Stimulated activated CD4-positive, alpha-beta T cell treated with anti-CD3 and anti-CD28 coated beads, Interleukin-2, amount 100 ng/mL, for 4 hours (primary cell): ENCODE measurements around the gene IMPDH2.

Experiments
- DNase-seq: peaks from one replicate; pipeline ENCODE4 v3.0.0-alpha.2; 2020; ENCODE audit warnings: low read depth

IMPDH2 gene

DNA sequence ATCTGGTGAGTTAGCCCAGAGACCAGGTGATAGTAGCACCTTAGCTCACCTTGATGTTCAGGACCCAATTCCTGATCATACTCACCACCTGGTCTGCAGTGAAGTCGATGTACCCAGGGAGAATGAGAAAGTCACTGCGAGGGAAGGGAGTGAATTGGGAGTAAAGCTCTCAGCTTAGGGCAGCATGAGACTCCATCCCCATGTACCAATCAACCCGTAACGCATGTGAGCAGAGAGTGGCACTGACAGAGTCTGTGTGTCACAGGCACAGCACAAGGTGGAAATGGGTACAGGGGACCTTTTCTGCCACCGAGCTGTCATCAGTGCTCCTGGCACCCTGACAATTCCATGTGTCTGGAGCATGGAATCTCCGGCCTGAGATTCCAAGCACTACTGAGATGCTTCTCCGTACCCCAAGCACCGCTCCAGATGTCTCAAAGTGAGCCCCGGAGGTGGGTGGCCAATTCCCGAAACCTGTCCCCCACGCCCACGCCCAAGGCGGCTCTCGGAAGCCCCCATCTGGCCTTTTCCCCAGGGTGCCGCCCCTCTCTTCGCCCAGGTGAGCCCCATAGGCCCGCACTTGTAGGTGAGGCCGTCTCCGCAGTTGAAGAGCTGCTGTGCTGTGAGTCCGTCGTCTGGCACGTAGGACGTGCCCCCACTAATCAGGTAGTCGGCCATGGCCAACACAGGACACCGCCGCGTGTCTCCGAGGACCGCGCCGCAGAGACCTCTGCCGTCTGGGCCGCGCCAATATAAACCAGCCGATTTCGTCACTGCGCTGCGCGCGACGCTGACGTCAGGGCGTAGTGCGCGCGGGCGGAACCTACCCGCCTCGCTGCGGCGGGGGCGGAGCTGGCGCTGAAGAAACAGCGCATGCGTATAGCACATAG, at the start of gene IMPDH2:
Gene IMPDH2 (minus strand): TSS at position 726 of the 890 bp plus-strand sequence. CDS start 48 bp downstream, at position 678.
- peak; percentile 92 for DNase-seq

DNA sequence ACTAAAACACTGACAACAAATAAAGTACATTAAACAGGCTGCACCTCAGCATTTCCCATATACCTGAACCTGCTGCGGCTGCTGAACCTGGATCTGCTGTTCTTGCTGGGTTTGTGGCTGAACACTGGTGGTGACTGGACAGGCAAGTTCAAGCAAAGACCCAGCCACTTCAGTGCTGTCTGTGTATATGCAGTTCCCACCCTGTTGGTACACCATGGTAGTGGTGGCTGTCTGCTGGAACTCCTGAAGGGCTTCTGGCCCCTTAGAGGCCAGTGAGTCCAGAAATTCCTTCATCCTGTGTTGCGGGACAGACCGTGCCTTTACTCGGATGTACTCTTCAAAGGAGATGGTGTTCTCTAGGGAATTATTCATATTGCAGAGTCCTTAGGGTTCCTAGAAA, 47.4 kb upstream of the IMPDH2 start:
- DNase-seq = no peak

DNA sequence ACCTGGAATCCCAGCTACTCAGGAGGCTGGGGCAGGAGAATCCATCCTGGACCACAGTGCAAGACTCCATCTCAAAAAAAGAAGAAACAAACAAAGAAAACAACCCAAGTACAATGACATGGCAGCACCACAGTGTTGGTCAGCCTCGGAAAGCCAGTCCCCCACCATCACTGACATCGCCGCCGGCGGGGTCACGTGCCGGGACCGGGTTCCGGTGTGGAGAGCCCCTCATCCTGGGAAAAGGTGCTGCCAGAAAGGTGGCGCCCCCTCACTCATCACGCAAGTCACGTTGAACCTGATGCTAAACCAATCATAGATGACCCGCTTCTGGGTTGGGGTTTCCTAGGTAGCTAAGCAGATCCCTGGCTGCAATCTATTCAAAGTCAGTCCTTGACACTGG, 46.9 kb upstream of the IMPDH2 start:
- no peak for DNase-seq

DNA sequence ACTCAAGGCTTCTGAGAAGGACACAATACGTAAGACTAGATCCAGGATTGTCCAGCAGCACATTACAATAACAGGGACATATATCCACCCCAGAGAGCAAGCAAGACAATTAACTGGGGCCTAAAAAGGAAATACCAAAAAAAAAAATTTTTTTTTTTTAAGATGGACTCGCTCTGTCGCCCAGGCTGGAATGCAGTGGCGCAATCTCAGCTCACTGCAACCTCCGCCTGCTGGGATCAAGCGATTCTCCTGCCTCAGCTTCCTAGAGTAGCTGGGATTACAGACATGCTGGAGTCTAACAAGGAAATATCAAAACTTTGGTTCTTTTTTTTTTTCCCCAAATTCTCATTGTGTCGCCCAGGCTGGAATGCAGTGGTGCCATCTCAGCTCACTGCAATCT, 28.8 kb upstream of the IMPDH2 start:
- no peak for DNase-seq

DNA sequence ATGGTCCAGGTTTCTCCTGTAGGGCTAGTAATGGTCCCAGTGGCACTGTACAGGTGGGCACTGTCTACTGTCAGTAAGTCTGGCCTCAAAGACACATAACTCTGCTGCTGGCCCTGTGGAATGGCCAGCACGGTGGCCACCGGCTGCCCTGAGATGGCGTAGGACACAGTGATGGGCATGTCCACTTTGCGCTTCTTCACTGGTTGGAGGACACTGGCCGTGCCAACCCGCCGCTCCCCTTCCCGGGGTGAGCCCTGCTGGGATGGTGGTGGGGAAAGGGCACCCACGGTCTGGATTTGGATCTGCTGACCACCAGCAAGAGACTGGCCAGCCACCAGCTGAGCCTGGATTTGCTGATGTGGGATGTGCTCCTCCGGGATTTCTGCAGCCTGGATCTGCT, 28.1 kb upstream of the IMPDH2 start:
- no peak for DNase-seq

DNA sequence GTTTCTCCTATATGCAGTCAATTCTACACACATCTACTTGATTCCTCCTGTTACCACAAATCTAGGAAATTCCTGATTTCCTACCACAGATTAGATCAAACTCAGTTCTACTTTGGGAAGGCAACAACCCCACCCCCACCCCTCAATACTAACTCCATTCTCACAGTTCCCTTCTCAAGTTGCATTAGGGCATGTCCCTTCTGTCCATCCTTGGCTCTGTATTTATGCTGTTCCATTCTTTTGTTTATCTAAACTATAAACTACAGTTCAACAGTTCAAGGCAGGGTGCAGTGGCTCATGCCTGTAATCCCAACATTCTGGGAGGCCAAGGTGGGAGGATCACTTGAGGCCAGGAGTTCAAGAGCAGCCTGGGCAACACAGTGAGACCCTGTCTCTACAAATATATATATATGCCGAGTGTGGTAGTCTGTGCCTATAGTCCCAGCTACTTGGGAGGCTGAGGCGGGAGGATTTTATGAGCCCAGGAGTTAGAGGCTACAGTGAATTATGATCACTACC, 25.2 kb upstream of the IMPDH2 start:
- no peak for DNase-seq

DNA sequence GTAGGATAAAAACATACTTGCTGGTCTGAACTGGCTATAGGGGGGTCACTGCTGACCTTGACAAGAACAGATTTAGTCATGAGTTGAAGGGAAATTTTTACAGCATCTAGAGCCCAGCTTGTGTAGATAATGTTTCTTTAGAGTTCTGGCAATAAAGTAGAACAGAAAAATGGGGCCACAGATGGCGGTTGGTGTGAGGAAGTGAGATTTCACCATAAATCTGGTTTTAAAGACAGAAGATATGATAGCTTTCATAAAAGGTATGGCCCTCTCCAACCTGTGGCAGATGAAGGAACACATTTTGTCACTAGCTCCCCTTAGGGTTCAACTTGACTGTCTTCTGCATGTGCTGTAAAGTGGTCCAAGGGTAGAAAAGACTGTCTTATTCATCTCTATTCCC, 24.3 kb upstream of the IMPDH2 start:
- no peak for DNase-seq

DNA sequence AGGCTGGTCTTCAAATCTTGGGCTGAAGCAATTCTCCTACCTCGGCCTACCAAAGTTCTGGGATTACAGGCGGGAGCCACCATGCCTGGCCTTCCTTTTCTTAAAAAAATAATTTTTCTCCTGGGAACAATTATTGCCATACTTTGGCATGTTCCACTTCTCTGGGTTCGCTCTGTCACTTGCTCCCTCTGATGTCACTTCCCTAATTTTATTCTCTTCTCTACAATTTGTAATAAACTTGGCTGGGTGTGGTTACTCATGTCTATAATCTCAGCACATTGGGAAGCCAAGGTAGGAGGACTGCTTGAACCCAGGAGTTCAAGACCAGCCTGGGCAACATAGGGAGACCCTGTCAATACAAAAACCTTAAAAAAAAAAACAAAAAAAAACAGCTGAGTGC, 6.1 kb upstream of the IMPDH2 start:
- DNase-seq = no peak

DNA sequence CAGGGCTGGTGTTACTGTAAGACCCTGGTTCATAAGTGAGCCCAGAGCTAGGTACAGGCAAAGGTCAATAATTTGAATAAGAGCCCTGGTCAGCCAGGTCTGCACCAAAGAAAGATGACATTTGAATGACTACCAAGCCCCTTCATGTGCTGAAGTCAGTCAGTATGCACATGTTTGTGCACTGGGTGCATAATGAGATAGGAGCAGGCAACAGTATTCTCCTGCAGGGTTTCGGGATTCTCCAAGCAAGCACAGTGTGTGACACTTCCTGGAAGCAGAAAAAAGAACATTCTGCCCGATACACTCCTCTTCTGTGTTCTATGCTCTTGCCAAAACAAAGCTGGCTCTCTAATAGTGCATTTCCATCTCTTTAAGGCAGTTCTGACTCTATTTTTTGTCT, 5.5 kb upstream of the IMPDH2 start:
- no peak for DNase-seq

DNA sequence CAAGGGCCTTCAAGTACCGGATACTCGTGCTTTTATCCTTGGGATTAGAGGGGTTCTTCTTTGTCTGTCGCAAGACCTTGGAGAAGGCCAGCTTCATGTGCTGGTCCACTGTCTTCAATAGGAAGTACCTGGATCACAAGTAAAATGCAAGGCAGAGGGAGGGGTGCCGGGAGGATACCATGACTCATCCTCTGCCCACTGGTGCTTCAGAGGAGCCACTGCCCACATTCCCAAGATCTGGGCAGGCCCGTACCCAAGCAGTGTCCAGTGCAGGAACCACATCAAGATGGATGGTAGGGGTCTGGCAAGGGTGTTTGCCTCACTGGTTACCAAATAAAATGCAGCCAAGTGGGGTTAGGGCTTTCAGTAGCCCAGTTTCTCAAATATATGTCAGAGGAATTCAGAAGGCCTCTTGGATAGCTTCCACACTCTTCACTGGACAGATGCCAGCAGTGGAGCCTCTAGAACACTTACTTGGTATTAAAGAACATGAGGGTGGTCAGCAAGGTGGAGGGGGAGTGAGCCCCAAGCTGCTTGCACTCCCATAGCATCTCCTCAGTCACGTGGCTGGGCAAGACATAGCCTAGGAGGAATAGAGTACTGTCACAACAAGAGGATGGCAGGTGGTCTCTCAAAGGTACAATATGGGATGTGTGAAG, 3.6 kb upstream of the IMPDH2 start:
- DNase-seq = no peak

DNA sequence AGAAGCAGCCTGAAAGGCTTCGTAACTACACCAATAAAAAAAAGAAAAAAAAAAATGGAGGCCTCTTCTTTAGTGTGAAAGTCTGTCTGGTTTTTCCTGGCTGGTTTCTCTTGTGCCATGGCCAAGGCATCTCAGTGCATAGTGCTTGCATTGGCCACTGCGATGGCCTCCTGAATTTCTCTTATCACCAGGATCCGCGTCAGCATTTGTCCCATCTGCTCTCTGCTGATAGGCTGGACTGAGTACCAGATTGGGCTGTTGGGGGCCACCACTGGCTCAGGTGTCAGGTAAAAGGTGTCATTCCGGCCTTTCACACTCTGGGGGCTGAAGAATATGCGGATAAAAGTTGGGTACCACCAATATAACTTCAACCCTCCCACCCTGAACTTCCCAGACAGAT, 1.1 kb upstream of the IMPDH2 start:
- DNase-seq = no peak

DNA sequence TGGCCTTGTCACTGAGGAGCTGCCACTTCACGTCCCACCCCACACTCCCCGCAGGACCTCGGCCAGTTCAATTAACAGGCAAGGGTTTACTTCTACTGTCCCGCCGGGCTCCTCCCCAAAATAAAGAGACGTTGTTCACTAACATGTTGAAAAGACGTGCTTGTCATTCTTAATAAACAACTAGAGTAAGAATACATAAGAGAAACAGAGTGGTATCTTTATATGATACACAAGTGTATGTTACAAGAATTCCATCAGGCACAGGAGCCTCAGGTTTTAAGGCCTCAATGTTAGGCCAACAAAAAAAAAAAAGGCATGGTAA, 326 bp upstream of the IMPDH2 start:
- DNase-seq = no peak

DNA sequence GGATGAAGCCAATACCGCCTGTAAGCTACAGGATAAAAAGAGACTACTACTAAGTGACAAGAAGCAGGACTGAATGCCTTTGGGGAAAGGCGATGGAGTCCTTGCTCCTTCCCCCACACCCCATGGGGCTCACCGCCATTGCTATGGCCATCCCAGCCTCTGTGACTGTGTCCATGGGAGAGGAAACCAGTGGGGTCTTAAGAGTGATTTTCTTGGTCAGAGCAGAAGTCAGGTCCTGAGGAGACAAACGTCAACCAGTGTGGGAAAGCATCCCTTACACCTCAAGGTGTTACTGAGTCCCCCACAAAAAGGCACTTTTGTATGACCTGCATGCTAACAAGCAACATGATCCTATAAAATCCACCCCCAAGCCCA, 913 bp downstream of the IMPDH2 start:
- no peak for DNase-seq

DNA sequence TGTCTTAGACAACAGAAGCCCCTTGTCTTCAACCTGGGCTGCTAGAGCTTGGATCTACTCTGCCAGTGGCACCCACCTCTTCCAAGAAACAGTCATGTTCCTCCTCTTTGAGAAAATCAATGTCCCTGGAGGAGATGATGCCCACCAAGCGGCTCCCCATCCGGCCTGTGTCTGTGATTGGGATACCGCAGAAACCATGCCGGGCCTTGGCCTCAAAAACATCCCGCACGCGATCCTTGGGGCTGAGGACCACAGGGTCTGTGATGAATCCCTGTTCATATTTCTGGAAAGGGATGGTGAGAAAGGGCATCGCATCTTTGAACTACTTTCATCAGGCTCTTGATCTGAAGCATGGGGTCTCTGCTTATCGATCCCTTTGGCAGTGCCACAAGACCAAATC, 1.6 kb downstream of the IMPDH2 start:
- DNase-seq = no peak

DNA sequence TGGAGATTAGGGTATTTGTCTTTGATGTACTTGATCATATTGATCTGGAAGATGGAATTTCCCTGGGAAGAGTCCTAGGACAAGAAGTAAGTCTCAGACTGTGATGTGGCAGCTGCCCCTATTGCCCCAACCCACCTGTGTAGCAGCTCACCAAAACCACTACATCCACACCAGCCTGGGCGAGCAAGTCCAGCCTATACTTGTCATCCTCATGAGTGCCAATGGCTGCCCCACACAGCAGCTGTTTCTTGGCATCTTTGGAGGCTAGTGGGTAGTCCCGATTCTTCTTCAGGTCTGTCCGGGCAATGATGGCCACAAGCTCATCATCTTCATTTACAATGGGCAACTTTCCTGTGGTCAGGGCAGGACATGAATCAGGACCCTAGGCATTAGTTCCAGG, 2.7 kb downstream of the IMPDH2 start:
- no peak for DNase-seq

DNA sequence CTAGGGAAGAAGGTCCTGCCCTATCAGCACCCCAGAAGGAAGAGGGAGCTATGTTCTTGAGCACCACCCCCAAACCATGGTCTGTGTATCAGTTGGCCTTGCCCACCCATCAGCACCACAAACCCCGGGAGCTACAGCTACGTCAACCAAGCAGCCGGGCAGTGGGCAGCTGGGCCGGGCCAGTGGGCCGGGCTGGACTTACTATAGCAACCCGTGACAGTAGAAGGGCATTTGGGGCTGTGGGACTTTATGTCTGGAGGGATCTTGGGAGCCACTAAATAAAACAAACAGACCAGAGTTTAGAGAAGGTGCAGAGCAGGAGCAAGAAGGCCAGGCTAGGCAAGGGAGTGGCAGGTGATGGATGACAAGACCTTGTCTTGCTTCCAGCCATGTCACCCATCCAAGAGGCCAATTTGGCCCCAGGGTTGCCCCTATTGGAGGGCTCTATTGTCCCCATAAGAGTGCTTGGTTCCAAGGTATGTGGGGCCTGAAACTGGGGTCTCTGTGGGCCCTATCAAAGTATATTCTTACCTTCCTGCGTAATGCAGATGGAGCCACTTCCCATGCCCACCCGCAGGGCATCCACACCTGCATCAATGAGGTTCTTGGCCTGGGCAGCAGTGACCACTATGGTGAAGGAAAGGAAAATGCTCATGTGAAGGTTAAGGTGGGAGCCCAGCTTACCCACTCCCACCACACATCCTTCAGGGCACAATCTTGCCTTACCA, 3.2 kb downstream of the IMPDH2 start:
- no peak for DNase-seq

DNA sequence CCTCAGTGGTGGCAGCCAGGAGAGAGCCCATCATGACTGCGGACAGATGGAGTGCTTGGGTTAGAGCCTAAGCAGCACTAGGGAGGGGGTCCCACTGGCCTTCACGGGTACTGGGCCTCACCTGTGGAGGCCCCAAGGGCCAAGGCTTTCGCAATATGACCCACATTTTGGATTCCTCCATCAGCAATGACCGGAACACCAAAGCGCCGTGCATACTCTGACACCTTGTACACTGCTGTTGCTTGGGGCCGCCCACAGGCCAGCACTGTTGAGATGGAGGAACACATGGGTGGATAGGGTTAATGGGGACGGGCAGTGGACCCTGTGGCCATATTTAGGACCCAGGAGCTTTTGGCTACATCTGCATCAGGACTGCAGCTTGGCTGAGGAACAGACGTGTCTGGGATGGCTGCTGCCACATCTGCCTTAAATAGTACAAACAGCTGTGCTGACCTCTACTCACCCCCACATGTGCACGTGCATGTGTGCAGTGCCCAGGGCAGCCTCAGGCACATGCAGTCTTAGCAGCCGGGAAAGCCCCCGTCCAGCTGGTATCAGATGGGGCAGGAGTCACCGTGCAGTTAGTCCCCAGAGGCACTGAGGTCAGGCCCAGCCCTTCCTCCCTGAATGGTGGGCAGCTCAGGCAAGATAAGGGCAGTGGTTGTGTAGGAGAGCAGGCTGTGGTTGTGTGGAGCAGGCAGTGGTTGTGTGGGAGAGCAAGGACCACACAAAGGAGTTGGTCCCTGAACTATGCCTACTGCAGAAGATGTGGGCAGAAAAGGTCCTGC, 4.0 kb downstream of the IMPDH2 start:
- no peak for DNase-seq

DNA sequence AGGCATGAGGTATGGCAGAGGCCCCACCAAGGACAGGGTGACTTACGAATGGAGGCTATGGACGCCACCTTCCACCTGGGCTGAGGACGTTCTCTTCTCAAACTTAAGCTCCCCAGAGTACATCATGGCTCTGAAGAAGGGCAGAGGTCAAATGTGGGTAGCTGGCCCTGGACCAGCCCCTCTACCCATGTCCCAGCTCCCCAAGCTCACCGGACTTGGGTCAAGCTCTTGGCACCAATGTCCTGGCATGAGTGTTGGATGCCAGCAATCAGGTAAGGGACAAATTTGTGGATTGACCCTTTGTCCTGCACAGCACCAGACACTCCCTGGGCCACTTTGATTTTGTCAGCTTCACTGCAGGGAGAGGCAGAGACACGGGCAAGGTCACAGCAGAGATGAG, 4.7 kb downstream of the IMPDH2 start:
- DNase-seq = no peak

DNA sequence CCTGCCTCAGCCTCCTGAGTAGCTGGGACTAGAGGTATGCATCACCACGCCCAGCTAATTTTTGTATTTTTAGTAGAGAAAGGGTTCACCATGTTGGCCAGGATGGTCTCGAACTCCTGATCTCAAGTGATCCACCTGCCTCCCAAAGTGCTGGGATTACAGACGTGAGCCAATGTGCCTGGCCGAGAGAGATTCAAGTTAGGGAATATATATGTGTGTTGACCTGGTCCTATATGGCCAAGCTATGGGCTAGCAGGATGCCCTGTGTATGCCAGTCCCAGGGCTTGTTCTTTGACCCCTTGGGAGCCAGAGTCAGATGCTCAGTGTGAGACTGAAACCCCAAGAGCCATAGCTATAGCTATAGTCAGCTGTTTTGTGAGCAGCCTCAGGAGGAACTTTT, 5.4 kb downstream of the IMPDH2 start:
- no peak for DNase-seq

DNA sequence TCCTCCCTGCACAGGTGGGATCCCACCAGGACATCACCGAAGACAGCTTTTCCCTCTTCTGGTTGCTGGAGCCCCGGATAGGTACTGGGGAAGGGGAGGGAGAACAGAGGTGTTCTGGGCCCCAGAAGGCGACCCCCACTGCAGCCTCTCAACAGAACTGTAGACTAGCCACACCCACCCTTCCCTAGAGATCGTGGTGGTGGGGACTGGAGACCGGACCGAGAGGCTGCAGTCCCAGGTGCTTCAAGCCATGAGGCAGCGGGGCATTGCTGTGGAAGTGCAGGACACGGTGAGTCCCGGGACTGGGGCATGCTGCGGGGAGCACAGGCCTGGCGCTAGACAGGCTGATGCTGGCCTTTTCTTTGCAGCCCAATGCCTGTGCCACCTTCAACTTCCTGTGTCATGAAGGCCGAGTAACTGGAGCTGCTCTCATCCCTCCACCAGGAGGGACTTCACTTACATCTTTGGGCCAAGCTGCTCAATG, 6.5 kb downstream of the IMPDH2 start:
- DNase-seq = no peak

DNA sequence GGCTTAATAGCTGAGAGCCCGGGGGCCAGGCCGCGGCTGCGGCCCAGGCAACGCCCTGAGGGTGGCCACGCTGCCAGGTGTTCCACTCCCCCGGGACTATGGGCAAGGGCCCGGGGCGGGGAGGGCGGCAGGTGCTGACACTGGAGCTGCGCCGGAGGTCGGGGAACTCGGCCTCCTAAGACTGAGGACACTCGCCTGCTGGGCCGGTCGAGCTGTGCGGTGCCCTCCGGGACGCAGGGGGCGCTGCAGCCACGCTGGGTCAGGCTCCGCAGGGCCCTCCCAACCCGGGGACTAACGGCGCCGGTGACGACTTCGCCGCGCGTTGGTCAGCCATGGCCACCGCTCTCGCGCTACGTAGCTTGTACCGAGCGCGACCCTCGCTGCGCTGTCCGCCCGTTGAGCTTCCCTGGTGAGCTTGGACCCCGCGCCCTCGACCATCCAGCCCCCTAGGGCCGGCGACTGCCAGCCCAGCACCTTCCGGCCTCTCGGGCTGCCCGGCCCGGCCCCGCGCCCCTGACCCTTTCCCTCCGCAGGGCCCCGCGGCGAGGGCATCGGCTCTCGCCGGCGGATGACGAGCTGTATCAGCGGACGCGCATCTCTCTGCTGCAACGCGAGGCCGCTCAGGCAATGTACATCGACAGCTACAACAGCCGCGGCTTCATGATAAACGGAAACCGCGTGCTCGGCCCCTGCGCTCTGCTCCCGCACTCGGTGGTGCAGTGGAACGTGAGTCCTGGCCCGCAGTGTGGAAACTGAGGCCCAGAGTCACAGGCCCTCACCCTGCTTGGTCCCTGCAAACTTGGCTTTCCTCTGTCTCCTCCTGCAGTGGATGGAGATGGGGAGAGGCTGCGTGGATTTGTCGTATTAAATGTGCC, 7.1 kb downstream of the IMPDH2 start, which contains the start of gene NDUFAF3:
Gene NDUFAF3 (plus strand): TSS at position 309 of the 875 bp plus-strand sequence. CDS start 24 bp downstream, at position 333.
- DNase-seq = peak; percentile 87
